T-helper 2 cell treated with Interferon-gamma antibody and Interleukin-4, amounts not matched to agents 100 ng/mL and 5 ng/mL, for 36 hours (primary cell): ENCODE results near the gene DSE. TPM values are rescaled to one million over a fixed set of nuclear protein-coding genes. Genes with fewer than 3 reads are reported as not detected.

Experiments
- intact Hi-C: fragments of 100-400 bp; cut with micrococcal nuclease; formaldehyde crosslinking; loops from one replicate; pipeline ENCODE4 v1.15.1; 2023
- total RNA-seq: library from RNA; stranded (reverse); gene quantifications from 2 replicates; pipeline ENCODE4 v1.2.3, GENCODE V29; 2022

The DSE gene
- total RNA-seq, 1 donor from 2014 or later: 3.0 TPM

- intact Hi-C loops: loop anchor here (1.0 kb wide), 2 partner anchors 88 to 117 kb away; no protein-coding TSS in a partner anchor
These were observed 73.8 kb downstream of the DSE start for GRCh38 chr6:116444575-116444974.

DNA sequence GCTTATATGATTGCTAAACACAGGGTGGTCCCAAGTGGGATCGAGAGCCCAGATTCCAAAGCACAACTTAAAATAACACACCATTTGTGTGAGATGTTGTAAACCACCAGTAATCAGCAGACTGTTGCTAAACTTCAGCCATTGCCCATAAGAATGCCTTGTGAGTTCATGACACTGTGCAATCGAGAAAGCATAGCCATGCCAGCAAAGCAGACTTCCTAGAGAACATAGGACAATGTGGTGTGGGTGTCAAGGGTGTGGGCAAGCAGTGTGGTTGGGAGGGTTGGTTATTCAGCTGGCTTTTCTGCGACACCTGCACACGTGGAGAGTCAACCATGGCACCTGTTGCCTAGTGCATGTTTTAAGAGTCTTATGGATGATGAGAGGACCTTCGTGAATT lies 74.4 kb downstream of the DSE start:
- intact Hi-C loops: no loop called here

GRCh38 chr6:116446399-116446798 lies 75.7 kb downstream of the DSE start:
- intact Hi-C loops: no loop called here

DNA sequence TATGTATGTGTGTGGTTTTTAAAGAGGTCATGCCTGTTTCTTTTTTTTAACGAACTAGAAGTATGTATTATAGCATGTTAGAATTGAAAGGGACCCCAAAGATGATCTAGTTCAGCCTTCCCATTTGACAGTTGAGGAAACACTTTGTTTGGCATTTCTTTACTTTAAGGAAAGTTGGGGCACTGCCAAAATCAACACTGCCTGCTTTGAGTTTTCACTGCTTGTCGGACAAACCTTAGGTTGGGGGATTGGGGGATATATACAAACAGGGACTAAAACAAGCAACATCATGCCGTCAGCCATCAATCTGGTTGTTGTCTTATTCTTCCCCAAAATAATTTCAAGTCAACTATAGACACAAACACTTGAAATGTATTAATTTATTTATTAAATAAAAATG lies 76.3 kb downstream of the DSE start:
- intact Hi-C loops: loop anchor here (1.0 kb wide), 1 partner anchor 29 kb away; no protein-coding TSS in a partner anchor

- intact Hi-C loops: loop anchor here (1.0 kb wide), 1 partner anchor 29 kb away; no protein-coding TSS in a partner anchor
These were observed 76.8 kb downstream of the DSE start for GRCh38 chr6:116447496-116448011.

DNA sequence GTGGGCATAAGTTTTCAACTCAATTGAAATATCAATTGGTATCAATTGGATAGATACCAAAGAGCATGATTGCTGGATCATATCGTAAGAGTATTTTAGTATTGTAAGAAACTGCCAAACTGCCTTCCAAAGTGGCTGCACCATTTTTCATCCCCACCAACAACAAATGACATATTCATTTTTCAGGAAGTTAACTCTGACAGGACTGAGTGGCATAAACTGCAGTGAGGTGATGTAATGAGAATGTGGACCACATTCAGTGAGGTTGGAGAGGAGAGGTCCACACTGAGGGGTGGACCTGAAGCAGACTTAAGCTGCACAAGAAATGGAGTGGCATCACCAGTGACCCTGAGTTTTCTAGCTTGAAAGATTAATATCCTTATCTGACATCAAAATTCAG lies 78.8 kb downstream of the DSE start:
- intact Hi-C loops: no loop called here

GRCh38 chr6:116450185-116450710 lies 79.5 kb downstream of the DSE start:
- intact Hi-C loops: no loop called here

DNA sequence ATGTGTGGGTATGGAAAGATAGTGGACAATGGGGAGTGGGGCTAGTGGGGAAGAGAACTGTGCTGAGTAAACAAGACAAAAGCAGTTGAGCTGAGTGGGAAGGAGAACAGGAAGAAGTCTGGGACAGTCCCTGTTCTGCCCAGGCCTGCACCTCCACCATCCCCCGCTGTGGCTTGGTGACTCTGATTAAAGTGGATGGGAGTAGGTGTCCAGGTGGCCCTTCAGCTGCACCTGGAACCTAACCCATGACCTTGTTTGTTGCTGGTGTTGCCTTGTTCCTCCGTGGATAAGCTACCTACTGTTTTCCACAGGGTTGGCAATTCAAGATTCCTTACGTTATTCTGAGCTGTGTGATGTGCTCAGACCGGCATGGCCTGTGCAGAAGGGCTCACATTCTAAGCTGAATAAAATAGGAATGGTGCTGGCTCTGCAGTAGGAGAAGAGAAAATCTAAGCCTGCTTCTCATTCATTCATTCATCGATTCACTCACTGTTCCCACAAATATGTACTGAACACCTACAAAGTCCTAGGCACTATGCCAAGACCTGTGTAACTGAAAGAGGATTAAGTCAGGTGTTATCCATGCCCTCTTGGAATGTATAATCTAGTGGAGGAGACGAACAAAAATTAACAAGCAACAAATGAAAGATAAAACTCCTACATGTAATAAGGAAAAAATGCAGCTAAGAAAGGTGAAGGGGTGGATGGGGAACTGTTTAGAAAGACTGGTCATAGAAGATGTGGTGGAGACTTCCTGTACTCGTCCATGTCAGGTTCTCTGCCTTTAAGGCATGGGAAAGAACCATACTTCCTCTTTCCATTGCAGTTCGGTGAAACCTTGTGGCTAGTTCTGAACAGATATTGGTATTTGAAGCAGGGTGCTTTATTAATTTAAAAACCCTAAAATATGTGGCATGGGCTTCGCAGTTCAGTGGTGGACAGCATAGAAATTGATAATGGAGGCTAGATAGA lies 80.3 kb downstream of the DSE start:
- intact Hi-C loops: no loop called here

GRCh38 chr6:116451916-116452315 lies 81.2 kb downstream of the DSE start:
- intact Hi-C loops: no loop called here

GRCh38 chr6:116452531-116452930 lies 81.8 kb downstream of the DSE start:
- intact Hi-C loops: no loop called here

GRCh38 chr6:116456106-116456505 lies 85.4 kb downstream of the DSE start:
- intact Hi-C loops: no loop called here

- intact Hi-C loops: no loop called here
These were observed 86.2 kb downstream of the DSE start for GRCh38 chr6:116456927-116457326.

DNA sequence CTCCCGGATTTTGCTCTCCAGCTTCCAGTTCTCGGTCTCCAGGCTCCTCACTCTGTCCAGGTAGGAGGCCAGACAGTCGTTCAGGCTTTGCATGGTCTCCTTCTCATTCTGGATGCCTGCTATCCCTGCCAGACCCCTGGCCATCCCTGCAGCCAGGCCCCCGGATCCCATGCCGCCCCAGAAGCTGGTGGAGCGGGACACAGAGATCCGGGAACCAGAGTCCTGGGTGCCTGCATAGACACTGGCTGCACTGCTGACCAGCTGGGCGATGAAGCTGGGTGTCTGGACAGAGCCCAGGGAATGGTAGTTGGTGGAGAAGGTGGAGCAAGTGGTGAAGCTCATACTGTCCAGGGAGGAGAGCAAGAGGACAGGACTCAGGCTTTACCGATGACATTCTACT lies 87.5 kb downstream of the DSE start:
- intact Hi-C loops: no loop called here

DNA sequence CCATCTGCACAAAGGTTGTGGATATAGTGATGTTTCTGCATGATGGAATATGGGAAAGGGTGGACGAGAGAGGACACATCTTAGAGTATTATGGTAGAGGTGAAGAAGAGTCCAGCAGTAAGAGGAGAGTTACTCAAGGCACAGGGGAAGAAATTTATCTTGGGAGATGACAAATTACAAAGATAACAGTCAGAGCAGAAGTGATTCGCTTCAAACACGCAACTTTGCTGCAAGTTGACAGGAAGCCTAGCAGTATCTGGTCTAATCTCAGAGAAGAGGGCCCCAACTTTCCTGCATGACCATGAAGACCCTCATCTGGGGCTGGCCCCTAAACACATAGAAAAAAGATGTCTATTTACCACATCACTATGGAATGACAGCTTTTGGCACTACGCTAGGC lies 89.2 kb downstream of the DSE start:
- intact Hi-C loops: no loop called here

GRCh38 chr6:116461331-116461931 lies 90.7 kb downstream of the DSE start, which contains the start of gene CALHM6:
TSS of gene CALHM6 (plus strand) at chr6:116461375. CDS start at chr6:116461930, 555 bp downstream.
- intact Hi-C loops: no loop called here

- intact Hi-C loops: loop anchor here (1.0 kb wide), 3 partner anchors 14 to 183 kb away; partner anchors contain the start of genes RWDD1 and TSPYL1
These were observed 91.5 kb downstream of the DSE start for GRCh38 chr6:116461932-116462885.

- intact Hi-C loops: no loop called here
These were observed 92.6 kb downstream of the DSE start for GRCh38 chr6:116463301-116463700.

DNA sequence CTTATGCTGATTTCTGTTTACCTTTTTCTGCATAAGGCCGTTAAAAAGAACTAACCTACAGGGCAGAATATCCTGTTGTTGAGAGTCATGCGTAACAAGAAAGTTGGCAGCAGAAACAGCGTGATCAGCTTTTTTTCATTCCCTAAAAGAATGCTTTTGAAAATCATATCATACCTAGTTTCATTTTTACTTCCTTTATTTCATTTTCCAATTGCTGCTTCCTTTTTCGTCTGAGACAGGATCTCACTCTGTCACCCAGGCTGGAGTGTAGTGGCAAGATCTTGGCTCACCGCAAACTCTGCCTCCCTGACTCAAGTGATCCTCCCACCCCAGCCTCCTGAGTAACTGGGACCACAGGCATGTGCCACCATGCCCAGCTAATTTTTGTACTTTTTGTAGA lies 94.5 kb downstream of the DSE start:
- intact Hi-C loops: no loop called here

DNA sequence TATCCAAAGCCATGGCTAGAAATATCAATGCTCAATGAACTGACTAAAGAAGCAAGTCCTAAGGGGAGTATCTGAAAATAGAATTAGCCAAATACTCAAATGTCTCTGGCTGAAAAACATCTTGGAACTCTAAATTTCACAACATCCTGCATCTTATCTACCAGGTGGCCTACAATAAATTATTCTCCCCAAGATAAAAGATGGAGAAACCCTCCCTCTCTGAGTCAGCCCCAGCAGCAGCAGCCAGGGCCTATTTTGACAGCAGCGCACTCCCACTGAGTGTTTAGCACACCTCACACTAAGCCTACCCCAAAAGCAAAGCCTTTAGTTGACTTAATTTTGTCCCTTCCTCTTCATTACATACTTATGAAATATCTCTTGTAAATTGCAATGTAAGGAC lies 96.3 kb downstream of the DSE start:
- intact Hi-C loops: no loop called here

- intact Hi-C loops: no loop called here
These were observed 96.8 kb downstream of the DSE start for GRCh38 chr6:116467514-116467913.

- intact Hi-C loops: no loop called here
These were observed 97.5 kb downstream of the DSE start for GRCh38 chr6:116468293-116468692.
